H54 (cell line): ENCODE results near the gene KIF2C.

Experiments
- DNase-seq: peaks from one replicate; pipeline ENCODE4 v3.0.0; 2011; ENCODE audit warnings: low spot score, mixed read lengths; ENCODE audit not compliant: insufficient read length
- FAIRE-seq: peaks from 3 replicates; lab custom pipeline; 2011; peaks lifted over from hg19 to GRCh38; lab: Jason Lieb, UNC
- POLR2A ChIP-seq: IDR thresholded peaks from 2 replicates; pipeline ENCODE4 v1.6.1; 2011; ENCODE audit warnings: low read depth, mild to moderate bottlenecking, low read length

Gene KIF2C

DNA sequence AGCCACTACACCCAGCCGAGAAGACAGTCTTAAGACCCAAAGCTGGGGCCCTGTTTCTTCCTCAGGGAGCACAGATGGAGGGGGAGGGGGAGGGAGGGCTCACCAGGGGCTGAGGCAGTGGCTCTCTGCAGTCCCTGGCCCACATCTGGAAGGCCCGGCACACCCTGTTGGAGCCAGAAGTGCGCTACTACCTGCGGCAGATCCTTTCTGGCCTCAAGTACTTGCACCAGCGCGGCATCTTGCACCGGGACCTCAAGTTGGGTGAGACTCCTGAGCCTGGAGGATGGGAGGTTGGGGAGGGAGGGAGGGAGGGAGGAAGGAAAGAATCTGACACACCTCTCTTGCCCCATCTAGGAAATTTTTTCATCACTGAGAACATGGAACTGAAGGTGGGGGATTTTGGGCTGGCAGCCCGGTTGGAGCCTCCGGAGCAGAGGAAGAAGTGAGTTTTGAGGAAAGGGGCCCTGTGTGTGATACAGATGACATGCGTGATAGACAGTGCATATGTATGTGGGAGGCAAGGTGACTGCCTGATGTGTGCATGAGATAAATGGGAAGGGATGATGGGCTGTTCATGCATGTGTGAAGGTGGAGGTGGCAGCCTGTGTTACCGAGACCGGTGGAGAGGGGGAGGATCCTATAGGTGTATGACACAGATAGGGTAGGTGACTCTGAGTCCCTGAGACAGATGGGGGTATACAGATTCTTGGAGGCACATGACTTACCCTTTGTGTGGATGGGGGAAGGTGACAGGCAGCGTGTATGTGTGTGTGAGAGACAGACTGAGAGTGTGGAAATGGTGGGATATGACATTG is 62.1 kb downstream of the KIF2C start:
- TF ChIP-seq POLR2A: no peak
- FAIRE-seq: no peak

GRCh38 chr1:44802306-44803061 is 62.8 kb downstream of the KIF2C start:
- DNase-seq: no peak
- TF ChIP-seq POLR2A: no peak
- FAIRE-seq: no peak

More for the DNA sequence above, 62.1 kb downstream of the KIF2C start:
- no peak for DNase-seq

- DNase-seq (no peak), FAIRE-seq (no peak)
- TF ChIP-seq POLR2A: no peak
These were observed 63.4 kb downstream of the KIF2C start for GRCh38 chr1:44803062-44803311.

DNA sequence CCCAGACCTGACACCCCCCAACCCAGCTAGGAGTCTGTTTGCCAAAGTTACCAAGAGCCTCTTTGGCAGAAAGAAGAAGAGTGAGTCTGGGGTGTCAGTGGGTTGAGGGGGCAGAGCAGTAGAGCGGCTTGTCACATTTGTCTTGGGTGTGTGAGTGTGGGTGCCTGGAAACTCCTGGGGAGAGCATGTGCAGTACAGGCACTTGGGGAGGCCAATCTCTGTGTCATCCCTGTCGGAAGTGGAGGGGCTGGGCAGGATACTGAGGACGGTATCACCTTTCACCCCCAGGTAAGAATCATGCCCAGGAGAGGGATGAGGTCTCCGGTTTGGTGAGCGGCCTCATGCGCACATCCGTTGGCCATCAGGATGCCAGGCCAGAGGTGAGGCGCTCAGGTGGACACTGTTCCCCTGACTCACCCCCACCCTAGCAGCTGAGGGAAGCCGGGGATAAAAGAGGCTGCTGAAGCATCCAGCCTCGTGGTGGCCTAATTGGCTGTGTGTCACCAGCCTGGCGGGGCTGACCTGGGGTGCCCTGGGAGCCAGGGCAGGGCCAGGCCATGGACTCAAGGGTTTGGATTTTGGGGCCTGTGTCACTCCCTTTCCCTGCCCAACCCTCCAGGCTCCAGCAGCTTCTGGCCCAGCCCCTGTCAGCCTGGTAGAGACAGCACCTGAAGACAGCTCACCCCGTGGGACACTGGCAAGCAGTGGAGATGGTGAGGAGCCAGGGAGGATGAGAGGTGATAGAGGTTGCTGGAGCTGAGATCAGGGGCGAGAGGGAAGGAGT is 63.9 kb downstream of the KIF2C start:
- no peak for FAIRE-seq
- DNase-seq: no peak
- TF ChIP-seq POLR2A: no peak

DNA sequence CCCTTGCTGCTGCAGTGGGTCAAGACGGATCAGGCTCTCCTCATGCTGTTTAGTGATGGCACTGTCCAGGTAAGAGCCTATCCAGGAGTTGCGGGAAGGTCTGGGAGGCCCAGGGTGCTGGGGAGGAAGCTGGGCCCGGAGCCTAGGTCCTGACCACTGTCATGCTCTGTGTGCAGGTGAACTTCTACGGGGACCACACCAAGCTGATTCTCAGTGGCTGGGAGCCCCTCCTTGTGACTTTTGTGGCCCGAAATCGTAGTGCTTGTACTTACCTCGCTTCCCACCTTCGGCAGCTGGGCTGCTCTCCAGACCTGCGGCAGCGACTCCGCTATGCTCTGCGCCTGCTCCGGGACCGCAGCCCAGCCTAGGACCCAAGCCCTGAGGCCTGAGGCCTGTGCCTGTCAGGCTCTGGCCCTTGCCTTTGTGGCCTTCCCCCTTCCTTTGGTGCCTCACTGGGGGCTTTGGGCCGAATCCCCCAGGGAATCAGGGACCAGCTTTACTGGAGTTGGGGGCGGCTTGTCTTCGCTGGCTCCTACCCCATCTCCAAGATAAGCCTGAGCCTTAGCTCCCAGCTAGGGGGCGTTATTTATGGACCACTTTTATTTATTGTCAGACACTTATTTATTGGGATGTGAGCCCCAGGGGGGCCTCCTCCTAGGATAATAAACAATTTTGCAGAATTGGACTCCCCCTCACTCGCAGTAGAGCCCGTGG is 65.8 kb downstream of the KIF2C start:
- FAIRE-seq: no peak
- no peak for DNase-seq
- TF ChIP-seq POLR2A: no peak

DNA sequence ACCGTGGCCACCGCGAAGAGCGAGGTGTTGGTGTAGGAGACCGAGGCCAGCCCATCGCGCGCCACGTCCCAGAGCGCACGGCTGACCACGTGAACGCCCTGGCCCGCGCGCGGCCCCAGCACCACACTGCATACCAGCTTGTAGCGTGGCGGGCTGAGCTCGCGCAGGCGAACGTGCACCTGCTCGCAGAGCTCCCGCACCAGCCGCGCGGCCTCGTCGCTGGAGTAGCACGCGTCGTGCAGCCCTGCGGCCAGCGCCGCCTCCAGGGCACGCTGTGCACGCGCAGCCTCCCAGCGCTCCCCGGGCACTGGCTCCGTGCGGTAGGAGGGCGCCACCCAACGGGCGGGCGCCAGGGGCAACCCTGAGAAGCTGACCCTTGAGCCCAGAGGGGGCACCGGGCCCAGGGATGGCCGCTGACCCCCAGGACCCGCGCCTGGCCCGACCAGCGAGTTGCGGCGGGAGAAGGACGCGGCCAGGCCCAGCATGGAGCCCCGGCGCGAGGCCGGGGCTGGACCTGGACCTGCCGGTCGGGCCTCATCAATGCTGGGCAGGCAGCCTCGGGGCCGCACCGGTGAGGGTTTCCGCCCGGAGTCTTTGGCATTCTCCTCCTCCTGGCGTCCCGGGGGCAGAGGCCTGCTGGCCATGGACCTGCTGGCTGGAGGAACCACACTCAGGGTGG is 66.5 kb downstream of the KIF2C start:
- no peak for TF ChIP-seq POLR2A
- no peak for FAIRE-seq
- no peak for DNase-seq

GRCh38 chr1:44806704-44807363 is 67.2 kb downstream of the KIF2C start, which contains the start of gene DYNLT4:
Gene DYNLT4 (minus strand): TSS chr1:44807351. CDS start chr1:44806668, 683 bp downstream.
- TF ChIP-seq POLR2A: no peak; the same call in 1 of the 2 replicates
- DNase-seq (no peak), FAIRE-seq (no peak)

- DNase-seq (peak; percentile 95), FAIRE-seq (peak; percentile 76)
These were observed 67.9 kb downstream of the KIF2C start for GRCh38 chr1:44807364-44808062.

GRCh38 chr1:44808063-44808937 is 68.7 kb downstream of the KIF2C start, which contains the start of gene BTBD19:
Gene BTBD19 (plus strand): TSS chr1:44808523. CDS start chr1:44808821, 298 bp downstream.
- FAIRE-seq: no peak
- TF ChIP-seq POLR2A: no peak
- DNase-seq: no peak

More at GRCh38 chr1:44807364-44808062, 67.9 kb downstream of the KIF2C start:
- TF ChIP-seq POLR2A: peak; percentile 33; the same call in 1 of the 2 replicates

GRCh38 chr1:44808938-44809917 is 69.6 kb downstream of the KIF2C start:
- TF ChIP-seq POLR2A: 0 out of 2 replicates have a peak, but pooled peaks have one; percentile 3
- FAIRE-seq: no peak
- DNase-seq: no peak
